A172 (cell line): ENCODE measurements around the gene BABAM2. TPM values are rescaled to one million over a fixed set of nuclear protein-coding genes. Genes with fewer than 3 reads are reported as not detected.

ENCODE experiments used
- DNase-seq: peaks from one replicate; pipeline ENCODE4 v3.0.0-alpha.2; 2015; ENCODE audit warnings: low spot score
- total RNA-seq: library from RNA; depleted of rRNA; stranded (reverse); fragments of >200 nt; shearing (Covaris generic); gene quantifications from 2 replicates; pipeline ENCODE4 v1.2.3, GENCODE V29; 2014

The BABAM2 gene
- total RNA-seq, 1 experiment from 2014 or later, result 36.5 TPM

DNA sequence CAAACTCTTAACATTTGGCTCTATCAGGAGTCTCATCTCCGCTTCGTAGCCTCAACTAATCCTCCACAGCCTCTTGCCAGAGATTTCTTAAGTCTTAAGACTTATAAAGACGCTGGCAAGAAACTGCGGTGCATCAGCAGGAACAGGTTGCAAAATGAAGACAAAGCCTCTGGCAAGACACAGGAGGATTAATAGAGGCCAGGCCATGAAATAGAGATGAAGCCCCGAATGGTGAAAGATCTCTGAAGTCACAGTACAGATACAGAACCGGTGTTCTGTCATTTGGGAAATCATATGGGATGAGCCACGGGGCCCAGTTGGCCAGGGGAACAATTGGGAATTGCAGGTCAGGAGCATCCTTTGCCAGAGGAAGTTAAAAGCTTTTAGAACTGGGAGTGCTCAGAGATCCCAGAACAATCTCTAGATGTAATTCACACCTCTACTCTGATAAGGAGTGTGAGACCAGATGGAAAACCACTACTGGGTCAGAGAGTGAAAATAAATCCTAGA is 311.2 kb downstream of the BABAM2 start:
- no peak for DNase-seq

DNA sequence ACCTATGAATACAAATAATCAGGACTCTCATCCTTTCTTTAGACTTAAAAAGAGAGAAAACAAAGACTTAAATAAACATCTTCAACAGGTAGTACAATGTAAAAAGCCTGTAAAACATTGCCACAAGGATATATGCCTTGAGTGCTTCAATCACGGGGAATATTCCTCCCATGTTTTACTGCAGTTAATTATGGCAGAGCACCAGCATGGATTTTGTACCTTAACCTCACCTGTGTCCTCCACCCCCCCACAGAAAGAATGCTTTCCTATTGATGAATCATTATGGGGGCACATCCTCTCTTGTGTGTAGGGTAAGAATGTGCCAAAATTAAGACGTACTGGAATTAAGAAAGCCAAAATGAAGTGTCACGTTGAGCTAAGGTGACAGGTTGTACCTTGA is 312.2 kb downstream of the BABAM2 start:
- no peak for DNase-seq

DNA sequence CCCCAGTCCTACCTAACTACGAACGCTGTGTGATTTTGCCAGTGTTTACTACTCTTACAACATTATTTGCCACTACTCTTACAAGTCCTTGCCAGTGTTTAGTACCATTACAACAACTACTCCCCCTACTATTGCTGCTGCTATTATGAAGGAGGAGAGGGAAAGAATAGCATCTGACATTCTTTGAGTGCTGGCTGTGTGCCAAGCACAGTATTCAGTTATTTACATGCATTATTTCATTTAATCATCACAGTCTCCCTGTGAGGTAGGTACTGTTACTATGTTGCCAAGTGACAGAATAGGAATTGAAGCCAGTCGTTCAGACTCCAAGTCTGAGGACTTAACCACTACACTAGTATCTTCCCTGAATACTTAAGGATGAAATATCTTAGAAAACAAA is 316.2 kb downstream of the BABAM2 start:
- no peak for DNase-seq

DNA sequence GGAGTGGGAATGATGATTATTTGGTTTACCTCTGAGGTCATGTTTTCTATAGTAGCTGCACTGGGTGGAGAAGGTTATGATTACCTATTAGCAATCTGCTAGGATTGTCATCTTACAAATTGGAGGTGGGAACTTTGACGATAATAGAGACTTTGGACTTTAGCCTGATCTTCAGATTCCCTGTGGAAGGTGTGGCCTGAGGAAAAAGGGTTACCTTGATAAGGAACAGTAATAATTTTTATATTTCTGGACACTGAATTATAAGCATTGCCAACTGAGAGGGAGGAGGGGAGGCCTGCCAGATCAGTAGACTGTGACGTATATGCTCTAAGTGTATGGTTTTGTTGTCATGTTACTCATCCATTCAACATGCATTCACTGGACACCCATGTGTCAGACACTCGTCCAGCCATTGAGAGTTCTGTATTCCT is 318.7 kb downstream of the BABAM2 start:
- no peak for DNase-seq

DNA sequence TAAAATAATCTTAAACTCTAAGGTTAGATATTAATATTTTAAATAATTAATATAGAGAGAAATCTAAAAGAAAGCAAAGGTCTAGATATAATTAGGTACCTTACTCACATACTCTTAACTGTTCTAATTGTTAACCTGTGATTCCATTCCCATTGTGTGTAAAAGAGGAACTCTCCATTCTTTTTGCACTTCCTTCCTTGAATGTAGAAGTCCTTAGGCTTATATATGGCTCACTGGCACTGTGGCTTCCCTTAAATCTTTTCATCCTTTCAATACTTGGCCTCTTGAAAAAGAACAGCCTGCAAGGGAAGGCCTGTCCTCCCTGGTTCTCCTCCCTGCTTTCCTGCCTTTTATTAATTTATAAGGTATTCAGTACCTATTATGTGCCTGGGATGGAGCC is 319.3 kb downstream of the BABAM2 start:
- no peak for DNase-seq

DNA sequence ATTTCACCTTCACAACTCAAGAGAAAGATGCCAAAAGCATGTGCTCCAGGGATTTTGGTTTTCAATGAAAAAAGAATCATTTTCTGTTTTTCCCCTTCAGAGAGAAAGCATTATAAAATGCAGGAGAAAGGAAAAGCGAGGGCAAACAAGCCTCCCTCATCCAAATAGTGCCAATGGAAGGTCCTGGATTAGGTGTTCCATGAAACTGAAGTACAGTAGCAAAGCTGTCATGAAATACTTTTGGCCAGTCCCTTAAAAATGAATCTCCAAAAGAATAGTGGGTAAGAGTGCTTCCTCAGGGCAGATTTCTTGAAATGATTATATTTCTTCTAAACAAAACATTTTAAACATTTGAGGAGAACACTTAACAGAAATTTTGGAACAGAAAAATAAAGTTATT is 320.0 kb downstream of the BABAM2 start:
- no peak for DNase-seq

DNA sequence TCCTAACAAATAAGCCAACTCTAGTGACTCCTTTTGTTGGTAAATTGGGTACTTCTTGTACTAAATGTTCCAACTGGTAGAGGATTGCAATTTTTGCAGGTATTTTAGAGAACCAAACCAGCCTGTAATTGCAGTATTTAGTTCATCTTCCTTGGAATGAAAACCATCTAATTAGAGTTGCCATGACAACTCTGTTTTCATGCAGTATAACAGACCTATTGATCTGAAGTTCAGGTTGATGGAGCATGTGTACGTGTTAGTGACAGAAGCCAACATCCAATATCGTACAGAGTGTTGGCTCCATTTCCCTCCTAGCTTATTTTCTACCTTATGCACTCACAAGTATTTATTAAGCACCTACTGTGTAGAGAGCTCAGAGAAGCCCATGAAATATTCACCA is 325.8 kb downstream of the BABAM2 start:
- no peak for DNase-seq

DNA sequence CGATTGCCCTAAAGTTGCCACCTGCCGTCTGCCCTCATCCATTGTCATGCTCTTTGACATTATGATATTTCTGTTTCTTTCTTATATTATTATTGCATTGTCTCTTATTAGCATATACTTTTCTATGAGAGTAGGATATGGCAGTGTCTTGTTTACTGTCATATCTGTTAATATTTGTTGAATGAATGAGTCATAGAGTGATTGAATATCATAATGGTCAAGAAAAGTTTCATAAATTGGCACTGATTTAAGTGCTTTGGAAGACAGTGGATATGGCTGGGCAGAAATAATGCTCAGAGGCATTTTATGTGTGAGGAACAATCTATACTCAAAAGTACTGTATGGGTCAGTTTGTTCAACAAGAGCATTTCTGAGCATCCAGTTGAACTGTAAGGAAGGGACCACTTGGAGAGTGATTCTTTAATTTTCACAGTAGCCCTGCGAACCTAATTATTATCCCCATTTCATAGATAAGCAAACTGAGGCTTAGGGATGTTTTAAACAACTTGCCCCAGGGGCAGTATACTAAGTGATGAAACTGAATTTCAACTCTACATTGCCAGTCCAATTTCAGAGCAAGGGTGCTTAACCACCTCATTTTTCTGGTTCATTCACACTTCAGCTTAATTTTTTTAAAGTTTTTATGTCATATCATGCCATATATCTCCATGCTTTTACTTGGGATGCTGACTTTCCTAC is 326.7 kb downstream of the BABAM2 start:
- no peak for DNase-seq

DNA sequence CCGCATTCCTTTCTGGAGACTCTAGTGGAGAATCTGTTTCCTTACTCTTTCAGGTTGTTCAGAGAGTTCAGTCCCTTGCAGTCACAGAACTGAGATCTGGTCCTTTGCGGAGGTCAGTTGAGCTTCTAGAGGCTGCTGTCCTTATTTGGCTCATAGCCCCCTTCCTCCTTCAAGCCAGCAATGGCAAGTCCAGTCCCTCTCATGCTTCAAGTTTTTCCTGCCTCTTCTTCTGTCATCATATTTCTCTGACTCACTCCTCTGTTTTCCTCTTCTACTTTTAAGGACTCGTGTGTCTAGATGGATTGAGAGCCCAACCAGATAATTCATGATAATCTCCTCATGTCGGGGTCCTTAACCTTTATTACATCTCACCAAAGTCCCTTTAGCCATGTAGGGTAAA is 328.6 kb downstream of the BABAM2 start:
- no peak for DNase-seq

DNA sequence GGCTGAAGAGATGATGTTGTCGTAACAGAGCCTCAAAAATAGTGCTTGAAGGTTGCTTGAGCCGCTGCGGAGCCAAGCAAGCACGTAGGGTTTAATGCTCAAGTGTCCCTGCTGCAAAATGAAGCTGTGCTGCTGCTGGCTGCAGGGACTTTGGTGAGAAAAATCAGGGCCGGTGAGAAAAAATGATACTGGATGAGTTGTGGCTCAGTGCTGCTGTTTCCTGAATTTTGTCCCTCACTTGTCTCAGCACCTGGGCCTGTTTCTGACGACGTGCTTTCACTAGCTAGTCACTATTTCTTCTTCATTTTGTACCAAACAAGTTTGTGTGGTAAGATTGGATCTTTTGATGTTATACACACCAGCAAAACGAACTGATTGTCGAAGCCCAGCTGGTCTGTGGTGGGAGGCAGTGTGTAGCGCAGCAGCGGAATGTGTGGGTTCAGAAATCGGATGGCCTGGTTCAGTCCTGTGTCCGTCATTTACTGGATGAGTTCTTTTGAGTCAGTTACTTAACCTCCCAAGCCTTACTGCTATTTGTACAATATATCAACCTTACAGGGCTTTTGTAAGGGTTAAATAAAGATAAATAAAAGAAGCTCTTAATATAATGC is 329.3 kb downstream of the BABAM2 start:
- DNase-seq, result no peak

DNA sequence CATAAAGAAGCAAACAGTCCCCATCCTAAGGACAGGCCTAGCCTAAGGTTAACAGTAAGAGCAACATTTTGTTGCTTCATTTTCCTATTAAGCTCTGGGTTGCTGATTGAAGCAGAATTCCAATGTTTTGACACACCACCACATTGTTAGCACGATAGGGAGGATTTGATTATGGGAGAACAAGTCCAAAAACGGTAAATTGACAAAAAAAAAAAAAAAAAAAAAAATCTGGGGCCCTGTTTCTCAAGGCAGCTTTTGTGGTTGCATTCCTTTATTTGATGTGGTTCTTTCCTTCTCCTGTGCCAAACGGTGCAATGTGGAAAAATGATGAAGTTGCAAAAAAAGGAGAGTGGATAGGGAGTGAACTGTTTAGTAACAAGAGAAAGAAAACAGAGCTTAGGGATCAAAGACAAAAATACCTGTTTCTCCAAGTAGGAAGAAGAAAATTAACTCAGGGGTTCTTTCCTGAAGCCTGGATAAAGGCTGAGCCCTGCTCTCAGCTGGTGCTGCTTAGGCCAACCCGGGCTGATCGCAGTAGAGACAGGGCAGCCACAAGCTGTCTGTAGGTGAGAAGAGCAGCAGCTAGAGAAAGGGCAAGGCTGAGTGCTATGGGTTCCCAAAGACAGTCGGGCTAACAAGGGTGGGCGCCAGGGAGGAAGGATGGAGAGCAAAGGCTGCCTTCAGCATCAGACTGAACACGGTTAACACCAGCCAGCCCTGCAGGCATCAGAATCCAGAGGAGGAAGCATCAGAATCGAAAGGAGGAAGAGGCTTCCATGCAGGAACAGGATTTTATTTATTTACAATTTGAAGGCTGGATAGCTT is 334.3 kb downstream of the BABAM2 start:
- peak; percentile 61 for DNase-seq

DNA sequence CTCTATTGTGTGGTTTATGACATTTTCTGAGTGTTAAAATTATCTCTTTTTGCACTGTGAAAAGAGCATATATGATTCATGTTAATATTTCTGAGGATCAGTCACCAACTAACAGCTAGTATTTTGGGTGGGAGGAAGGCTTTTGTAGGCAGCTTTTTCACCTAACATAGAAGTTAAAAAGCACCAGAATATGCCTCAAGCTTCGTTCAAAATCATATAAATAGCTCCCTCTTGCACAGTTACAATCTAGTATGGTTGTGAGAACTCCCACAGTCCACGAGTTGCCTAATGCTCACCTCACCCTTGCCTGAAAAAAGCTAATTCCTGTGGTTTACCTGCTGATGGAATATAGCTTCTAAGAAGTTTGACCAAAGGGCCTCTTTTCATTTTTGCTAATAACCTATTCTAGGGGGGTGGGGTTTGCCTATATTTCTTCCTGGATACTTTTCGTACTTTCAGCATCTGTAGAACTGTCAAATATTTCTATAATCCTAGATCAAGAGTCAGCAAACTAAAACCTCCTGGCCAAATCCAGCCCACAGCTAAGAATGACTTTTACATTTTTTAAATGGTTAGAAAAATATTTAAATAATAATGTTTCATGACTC is 335.0 kb downstream of the BABAM2 start:
- no peak for DNase-seq

DNA sequence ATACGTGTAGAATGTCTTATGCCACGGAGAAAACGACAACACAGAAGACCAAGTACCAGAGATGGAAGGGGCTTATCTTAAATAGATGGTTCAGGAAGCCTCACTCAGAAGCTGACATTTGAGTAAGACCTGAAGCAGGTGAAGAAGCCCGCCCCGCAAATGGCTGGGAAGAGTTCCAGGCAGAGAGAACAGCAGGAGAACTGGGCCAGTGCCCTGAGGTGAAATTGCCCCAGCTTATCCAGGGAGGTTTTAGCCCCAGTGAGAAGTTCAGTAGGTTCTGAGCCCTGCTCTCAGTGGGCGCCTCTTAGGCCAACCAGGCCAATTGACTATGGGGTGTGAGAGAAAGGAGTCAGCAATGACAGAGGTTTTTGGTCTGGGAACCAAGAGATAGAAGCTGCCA is 336.0 kb downstream of the BABAM2 start:
- DNase-seq, result no peak

DNA sequence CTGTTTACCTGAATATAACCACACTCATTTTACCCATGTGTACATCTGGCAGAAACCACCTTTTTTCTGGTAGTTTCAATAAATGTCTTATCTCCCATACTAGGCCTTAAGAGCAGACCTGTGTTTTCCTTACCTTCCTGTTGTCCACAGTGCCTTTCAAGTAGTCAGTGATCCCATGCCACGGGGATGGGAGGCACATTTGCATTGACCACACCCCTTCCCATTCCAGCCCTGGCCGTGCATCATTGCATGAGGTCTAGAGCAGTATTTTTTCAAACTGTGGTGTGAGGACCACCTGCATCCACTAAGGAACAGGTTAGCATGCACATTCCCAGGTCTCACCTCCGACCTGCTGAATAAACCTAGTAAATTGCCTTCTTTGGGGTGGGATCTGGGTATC is 337.0 kb downstream of the BABAM2 start:
- no peak for DNase-seq

DNA sequence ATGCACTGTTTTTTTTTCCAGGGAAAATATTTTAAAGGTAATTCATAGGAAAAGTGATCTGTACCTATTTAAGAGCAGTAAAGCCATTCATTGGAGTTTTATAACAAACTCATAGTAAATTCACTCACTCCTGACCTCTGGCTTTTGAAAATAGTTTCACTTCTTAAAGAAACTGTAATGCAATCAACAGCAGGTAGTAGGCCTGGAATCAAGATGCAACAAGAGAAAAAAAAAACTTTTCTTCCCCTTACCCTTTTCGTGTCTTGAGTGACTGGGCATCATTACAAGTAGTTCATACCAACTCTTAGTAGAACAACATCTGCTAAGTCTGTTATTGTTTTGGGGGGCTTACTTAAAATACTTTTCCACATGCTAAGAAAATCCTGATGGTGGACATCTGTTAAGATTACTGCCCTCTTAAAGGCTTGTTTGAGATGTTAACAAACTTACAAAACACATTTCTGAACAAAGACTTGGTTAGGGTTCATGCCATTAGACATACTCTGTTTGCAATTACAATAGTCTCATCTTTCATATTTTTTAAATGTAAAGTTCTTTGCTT is 338.0 kb downstream of the BABAM2 start:
- no peak for DNase-seq

DNA sequence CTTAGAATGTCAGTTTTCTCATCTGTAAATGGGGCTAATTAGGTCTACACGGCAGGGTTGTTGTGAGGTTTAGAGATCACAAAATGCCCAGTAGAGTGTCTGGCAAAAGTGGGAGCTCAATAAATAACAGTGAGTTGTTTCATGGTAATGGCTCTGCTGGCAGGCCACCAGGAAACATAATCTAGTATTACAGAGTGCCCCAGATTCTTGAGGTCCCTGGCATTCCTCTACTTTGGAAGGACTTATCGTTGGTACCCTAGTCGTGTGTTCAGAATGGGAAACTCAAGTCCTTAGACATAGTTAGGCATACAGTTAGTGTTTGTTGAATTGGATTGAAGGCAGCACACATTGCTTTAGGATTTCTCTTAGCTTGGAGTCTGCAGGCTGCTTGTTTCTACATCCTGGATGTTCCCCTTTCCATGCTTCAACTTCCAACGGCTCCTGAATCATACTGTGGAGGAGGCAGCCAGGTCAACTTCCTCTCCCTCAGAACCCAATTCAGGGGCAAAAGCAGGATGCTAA is 340.6 kb downstream of the BABAM2 start:
- peak; percentile 46 for DNase-seq

DNA sequence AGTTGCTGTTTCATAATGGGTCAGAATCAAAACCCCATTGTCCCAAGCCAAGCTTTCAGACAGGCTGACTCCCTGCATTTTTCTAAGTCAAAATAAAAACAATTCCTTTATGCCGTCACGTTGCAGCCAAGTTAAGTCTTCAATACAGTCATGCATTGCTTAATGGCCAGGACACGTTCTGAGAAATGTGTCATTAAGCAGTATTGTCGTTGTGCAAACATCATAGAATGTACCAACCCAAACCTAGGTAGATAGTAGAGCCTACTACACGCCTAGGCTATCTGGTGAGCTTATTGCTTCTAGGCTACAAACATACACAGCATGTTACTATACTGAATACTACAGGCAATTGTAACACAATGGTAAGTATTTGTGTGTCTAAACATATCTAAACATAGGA is 341.8 kb downstream of the BABAM2 start:
- no peak for DNase-seq

DNA sequence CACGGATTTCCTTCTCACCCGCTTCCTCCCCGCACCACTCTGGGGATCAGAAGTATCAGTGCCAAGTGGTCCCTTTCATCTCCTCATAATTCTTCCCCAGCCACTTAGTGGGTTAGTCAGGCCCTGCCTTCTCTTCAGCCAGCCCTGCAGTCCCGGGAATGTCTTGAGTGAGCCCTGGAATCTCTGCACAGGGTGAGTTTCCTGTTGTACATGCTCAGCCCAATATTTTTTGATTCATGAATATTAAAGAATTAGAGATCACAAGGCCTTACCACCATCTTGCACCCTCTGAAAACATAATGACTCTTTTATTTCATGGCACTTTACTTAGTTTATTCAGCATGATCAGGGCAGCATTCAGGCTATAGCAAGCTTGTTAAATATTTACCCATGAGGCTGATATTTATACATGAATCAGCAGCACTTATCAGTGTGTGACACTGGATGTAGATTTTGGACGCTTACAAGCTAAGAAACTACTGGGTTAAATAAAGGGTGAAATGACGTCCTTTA is 342.7 kb downstream of the BABAM2 start:
- peak; percentile 67 for DNase-seq

DNA sequence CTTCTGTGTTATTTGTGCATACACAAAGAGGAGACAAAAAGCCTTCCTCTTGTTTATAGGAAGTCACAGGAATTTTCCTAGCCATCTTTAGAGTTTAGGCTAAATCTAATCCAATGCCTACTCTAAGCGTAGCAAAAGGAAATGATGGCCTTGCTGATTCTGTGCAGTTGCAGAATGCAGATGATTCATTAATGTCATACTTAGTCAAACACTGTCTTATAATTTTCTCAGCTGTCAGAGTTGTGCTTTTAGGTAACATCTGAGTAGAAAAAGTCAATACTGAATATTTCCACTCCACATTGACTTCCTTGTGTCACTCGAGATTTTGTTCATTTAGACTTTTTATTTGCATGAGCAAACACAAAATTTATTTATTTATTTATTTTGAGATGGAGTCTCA is 344.3 kb downstream of the BABAM2 start:
- DNase-seq, result no peak

DNA sequence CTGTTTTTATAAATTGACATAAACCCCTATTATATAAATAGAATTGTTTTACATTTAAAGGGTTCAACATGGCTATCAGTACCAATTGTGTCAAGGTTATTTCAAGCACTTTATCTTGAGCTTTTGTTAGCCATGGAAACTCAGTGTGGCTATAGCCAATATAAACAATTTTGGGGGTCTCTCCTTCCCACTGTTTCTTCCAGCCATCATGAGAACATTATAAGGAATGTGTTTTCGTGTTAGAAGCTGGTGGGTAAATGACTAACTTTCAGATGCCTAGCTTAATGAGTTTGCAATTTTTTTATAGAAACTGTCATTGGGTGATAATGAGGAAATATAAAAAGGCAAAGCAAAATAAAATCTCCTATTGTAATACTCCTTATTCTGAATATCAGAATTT is 348.7 kb downstream of the BABAM2 start:
- no peak for DNase-seq

DNA sequence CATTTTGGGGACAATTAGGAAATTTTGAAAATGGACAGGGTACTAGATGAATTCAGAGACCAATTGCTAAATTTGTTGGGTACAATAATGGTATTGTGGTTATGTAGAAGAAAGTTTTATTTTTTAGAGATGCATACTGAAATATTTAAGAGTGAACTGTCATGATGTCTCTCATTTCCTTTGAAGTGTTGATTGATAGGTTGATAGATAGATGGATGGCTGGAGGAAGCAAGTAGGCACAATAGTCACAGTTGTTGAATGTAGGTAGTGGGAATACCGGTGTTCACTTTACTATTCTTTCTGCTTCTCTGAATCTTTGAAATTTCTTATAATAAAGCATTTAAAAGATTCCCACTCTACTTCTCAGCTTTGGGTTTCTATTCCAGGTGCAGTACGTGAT is 350.4 kb downstream of the BABAM2 start:
- no peak for DNase-seq

DNA sequence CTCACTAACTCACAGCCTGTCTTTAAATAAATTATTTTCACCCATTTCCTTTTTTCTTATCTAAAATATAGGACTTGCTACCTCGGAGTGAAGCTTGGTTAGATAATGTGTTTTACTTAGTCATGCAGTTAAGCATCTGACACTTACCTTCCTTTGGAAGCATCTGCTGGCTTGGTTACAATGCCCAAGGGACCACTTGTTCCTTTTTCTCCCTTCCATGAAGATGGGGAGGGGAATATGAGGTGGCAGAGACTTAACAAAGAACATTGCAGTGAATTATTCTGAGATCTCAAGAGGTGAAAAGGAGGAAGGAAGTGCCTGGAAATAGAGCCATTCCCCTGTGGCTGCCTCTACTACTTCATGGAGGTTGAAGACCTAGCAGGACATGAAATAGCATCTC is 356.8 kb downstream of the BABAM2 start:
- peak; percentile 23 for DNase-seq
